IMR-90 (cell line): ENCODE results near the gene DRD2. TPM values are rescaled to one million over a fixed set of nuclear protein-coding genes. Genes with fewer than 3 reads are reported as not detected.

Source experiments
- ATAC-seq: fragments of 200-7000 bp; cut with Tn5 transposase; 2 replicates; pipeline ENCODE4 v1.9.1; 2020; ENCODE audit warnings: low read depth, mild to moderate bottlenecking, moderate library complexity
- BruUV-seq: library from RNA; stranded (reverse); fragments of 400-500 nt; replicated peaks from 2 replicates; lab custom pipeline; 2021; lab: Mats Ljungman, UMichigan
- CTCF ChIA-PET: fragments of 300-600 bp; formaldehyde crosslinking; extraction: SDS; loops from one replicate; lab custom pipeline; 2021; ENCODE audit warnings: antibody characterized with exemption; lab: Yijun Ruan, JAX
- POLR2A ChIA-PET: fragments of 300-600 bp; sonication (Branson Sonifier 250); formaldehyde crosslinking; loops from one replicate; lab custom pipeline; 2022; ENCODE audit warnings: antibody characterized with exemption; ENCODE audit not compliant: unreplicated experiment; lab: Charles Lee
- DNase-seq: peaks from one replicate; pipeline ENCODE4 v3.0.0; 2013
- H2AFZ ChIP-seq: replicated peaks from 2 replicates; pipeline ENCODE3; 2013; ENCODE audit warnings: low read length, mild to moderate bottlenecking; ENCODE audit not compliant: poor library complexity
- H2AK5ac ChIP-seq: 2 replicates; pipeline ENCODE4 v1.6.1; 2013; ENCODE audit warnings: low read depth, low read length, inconsistent platforms
- H2AK9ac ChIP-seq: replicated peaks from 2 replicates; pipeline ENCODE3; 2013; ENCODE audit warnings: mild to moderate bottlenecking, low read depth, low read length, moderate library complexity; ENCODE audit not compliant: poor library complexity
- H2BK120ac ChIP-seq: 2 replicates; pipeline ENCODE4 v1.6.1; 2013; ENCODE audit warnings: low read depth, low read length, inconsistent platforms
- H2BK15ac ChIP-seq: 3 replicates; pipeline ENCODE4 v1.6.1; 2013; ENCODE audit warnings: low read depth, low read length, inconsistent platforms
- H2BK20ac ChIP-seq: 2 replicates; pipeline ENCODE4 v1.6.1; 2013; ENCODE audit warnings: low read depth, mild to moderate bottlenecking, inconsistent platforms, low read length, moderate library complexity
- H2BK5ac ChIP-seq: 2 replicates; pipeline ENCODE4 v1.6.1; 2013; ENCODE audit warnings: mild to moderate bottlenecking, low read depth, low read length, inconsistent platforms; ENCODE audit not compliant: poor library complexity, severe bottlenecking
- H3K14ac ChIP-seq: replicated peaks from 2 replicates; pipeline ENCODE4 v1.6.1; 2013; ENCODE audit warnings: low read depth, low read length, inconsistent platforms
- H3K18ac ChIP-seq: 2 replicates; pipeline ENCODE4 v1.6.1; 2013; ENCODE audit warnings: low read depth, low read length, control low read depth
- H3K23ac ChIP-seq: 2 replicates; pipeline ENCODE4 v1.6.1; 2013; ENCODE audit warnings: low read depth, low read length, inconsistent platforms
- H3K27ac ChIP-seq: 2 replicates; pipeline ENCODE4 v1.5.1; 2013; ENCODE audit warnings: mild to moderate bottlenecking, control low read depth, low read length; ENCODE audit not compliant: insufficient read depth
- H3K27me3 ChIP-seq: 2 replicates; pipeline ENCODE4 v1.6.1; 2013; ENCODE audit warnings: low read length; ENCODE audit not compliant: control insufficient read depth, insufficient read depth
- H3K36me3 ChIP-seq: 2 replicates; pipeline ENCODE4 v1.6.1; 2013; ENCODE audit warnings: low read length, mixed read lengths; ENCODE audit not compliant: control insufficient read depth, insufficient read depth
- H3K4ac ChIP-seq: 2 replicates; pipeline ENCODE4 v1.6.1; 2013; ENCODE audit warnings: low read depth, low read length, inconsistent platforms
- H3K4me1 ChIP-seq: 2 replicates; pipeline ENCODE4 v1.6.1; 2013; ENCODE audit warnings: low read length, mixed read lengths; ENCODE audit not compliant: control insufficient read depth, insufficient read depth
- H3K4me2 ChIP-seq: 2 replicates; pipeline ENCODE4 v1.6.1; 2013; ENCODE audit warnings: low read depth, mild to moderate bottlenecking, control low read depth, low read length, moderate library complexity
- H3K4me3 ChIP-seq: 2 replicates; pipeline ENCODE4 v1.5.1; 2013; ENCODE audit warnings: low read depth, mild to moderate bottlenecking, control low read depth, low read length, moderate library complexity; ENCODE audit not compliant: insufficient read depth
- H3K56ac ChIP-seq: 2 replicates; pipeline ENCODE4 v1.6.1; 2013; ENCODE audit warnings: low read length, inconsistent platforms; ENCODE audit not compliant: insufficient read depth; ENCODE audit errors: extremely low read depth
- H3K79me1 ChIP-seq, 2 experiments: 2 replicates each; pipeline ENCODE4 v1.6.1; 2013; ENCODE audit warnings: low read length in 2 of 2, inconsistent platforms in 1 of 2, low read depth in 1 of 2
- H3K9ac ChIP-seq: 2 replicates; pipeline ENCODE4 v1.6.1; 2013; ENCODE audit warnings: low read depth, low read length, control low read depth
- H3K9me1 ChIP-seq: 2 replicates; pipeline ENCODE4 v1.6.1; 2013; ENCODE audit warnings: low read length, inconsistent platforms; ENCODE audit not compliant: insufficient read depth
- H3K9me3 ChIP-seq: 2 replicates; pipeline ENCODE4 v1.6.1; 2013; ENCODE audit warnings: low read length; ENCODE audit not compliant: control insufficient read depth, insufficient read depth
- H4K20me1 ChIP-seq: 2 replicates; pipeline ENCODE4 v1.6.1; 2013; ENCODE audit warnings: low read length, inconsistent platforms; ENCODE audit not compliant: insufficient read depth
- H4K5ac ChIP-seq: 2 replicates; pipeline ENCODE4 v1.6.1; 2013; ENCODE audit warnings: mild to moderate bottlenecking, low read depth, low read length, control low read depth
- H4K8ac ChIP-seq, 2 experiments: 2 replicates each; pipeline ENCODE4 v1.6.1; 2013; ENCODE audit warnings: low read depth in 2 of 2, low read length in 2 of 2, control low read depth in 1 of 2, inconsistent platforms in 1 of 2
- H4K91ac ChIP-seq: 2 replicates; pipeline ENCODE4 v1.6.1; 2013; ENCODE audit warnings: low read depth, low read length, inconsistent platforms; ENCODE audit not compliant: insufficient read depth
- BHLHE40 ChIP-seq: fragments of 150-350 bp; IDR thresholded peaks from 2 replicates; pipeline ENCODE4 v1.6.1; 2016; ENCODE audit warnings: mild to moderate bottlenecking, low read depth, low read length
- WGBS, 2 experiments: methylation state at CpG; one replicate each; pipeline versions ENCODE4 v1.1.5 to v1.1.7; 2013; ENCODE audit warnings: missing lambda C conversion rate in 2 of 2; ENCODE audit not compliant: insufficient read length in 1 of 2; ENCODE audit errors: extremely low coverage in 2 of 2; 5-methylcytosine and 5-hydroxymethylcytosine counted together
- dilution Hi-C: fragments of 300-500 bp; cut with HindIII; formaldehyde crosslinking; loops from one replicate; pipeline ENCODE4 v1.14.3; 2018; ENCODE audit warnings: low sequenced_read_pairs; ENCODE audit not compliant: unreplicated experiment
- in situ Hi-C: fragments of 300-500 bp; cut with MboI; formaldehyde crosslinking; loops from 3 replicates; pipeline ENCODE4 v1.14.3; 2019; ENCODE audit warnings: low sequenced_read_pairs, inconsistent platforms, mixed read lengths
- intact Hi-C: fragments of 100-400 bp; cut with micrococcal nuclease; formaldehyde crosslinking; loops from 2 replicates; pipeline ENCODE4 v1.10.0; 2022
- polyA plus RNA-seq, 3 experiments: library from polyadenylated mRNA; depleted of rRNA; stranded (reverse); fragments of >200 nt; gene quantifications; 2 replicates each; pipeline ENCODE4 v1.2.3, GENCODE V29; 2012; ENCODE audit warnings: low replicate concordance in 1 of 3
- total RNA-seq: library from RNA; depleted of rRNA; stranded (reverse); fragments of >200 nt; gene quantifications from 2 replicates; pipeline ENCODE4 v1.2.3, GENCODE V29; 2012
- TF ChIP-seq, protein P1 (sequence below): conservative IDR thresholded peaks from 2 replicates; pipeline ENCODE4 v1.5.1; 2012; ENCODE audit warnings: mild to moderate bottlenecking, low read depth, low read length, improper control_type of control experiment

The DRD2 gene
- total and polyA plus RNA-seq, 2 of the 4 experiments (the other 2 are of a cell fraction), result not detected

GRCh38 chr11:113372309-113372708, 102.9 kb downstream of the DRD2 start:
- intact Hi-C loops (no loop called here), dilution Hi-C loops (no loop called here), in situ Hi-C loops (no loop called here)
- H2BK120ac ChIP-seq, result no peak overlapping the region
- no peak overlapping the region for H2BK5ac ChIP-seq
- ChIA-PET CTCF (no interaction called here), POLR2A (no interaction called here)
- no peak overlapping the region for H3K27ac ChIP-seq
- no peak overlapping the region for H3K4me3 ChIP-seq
- no peak overlapping the region for H3K4ac ChIP-seq
- no peaks in the 10 kb centered on the region for H3K36me3 ChIP-seq
- DNase-seq (peak; percentile 38), ATAC-seq (no peak; the same call in 1 of the 2 replicates)
- no CpG with 5 or more reads among the region's 4 CpGs for WGBS, 2 experiments
- H3K14ac ChIP-seq, result 0 out of 2 replicates have a peak overlapping the region, but pooled peaks have one; percentile 9
- H3K18ac ChIP-seq, result no peak overlapping the region
- H3K79me1 ChIP-seq, result no peaks in the 10 kb centered on the region
- no peak overlapping the region for H3K56ac ChIP-seq
- no peak overlapping the region for H4K5ac ChIP-seq
- H4K20me1 ChIP-seq, result no peaks in the 10 kb centered on the region
- H4K91ac ChIP-seq, result no peak overlapping the region
- H3K4me1 ChIP-seq, result no peaks in the 10 kb centered on the region
- H4K8ac ChIP-seq, result no peak overlapping the region
- no peaks in the 10 kb centered on the region for H3K9me3 ChIP-seq
- no peak overlapping the region for H2AFZ ChIP-seq
- H2BK20ac ChIP-seq, result no peak overlapping the region
- H2AK9ac ChIP-seq, result no peak overlapping the region
- no peak overlapping the region for H3K23ac ChIP-seq
- H2AK5ac ChIP-seq, result no peak overlapping the region
- H3K27me3 ChIP-seq, result peaks cover 2% of the 10 kb centered on the region; the same call in 1 of the 2 replicates
- no TSS peak for BruUV-seq
- TF ChIP-seq BHLHE40, result no peak
- TF ChIP-seq, protein P1, sequence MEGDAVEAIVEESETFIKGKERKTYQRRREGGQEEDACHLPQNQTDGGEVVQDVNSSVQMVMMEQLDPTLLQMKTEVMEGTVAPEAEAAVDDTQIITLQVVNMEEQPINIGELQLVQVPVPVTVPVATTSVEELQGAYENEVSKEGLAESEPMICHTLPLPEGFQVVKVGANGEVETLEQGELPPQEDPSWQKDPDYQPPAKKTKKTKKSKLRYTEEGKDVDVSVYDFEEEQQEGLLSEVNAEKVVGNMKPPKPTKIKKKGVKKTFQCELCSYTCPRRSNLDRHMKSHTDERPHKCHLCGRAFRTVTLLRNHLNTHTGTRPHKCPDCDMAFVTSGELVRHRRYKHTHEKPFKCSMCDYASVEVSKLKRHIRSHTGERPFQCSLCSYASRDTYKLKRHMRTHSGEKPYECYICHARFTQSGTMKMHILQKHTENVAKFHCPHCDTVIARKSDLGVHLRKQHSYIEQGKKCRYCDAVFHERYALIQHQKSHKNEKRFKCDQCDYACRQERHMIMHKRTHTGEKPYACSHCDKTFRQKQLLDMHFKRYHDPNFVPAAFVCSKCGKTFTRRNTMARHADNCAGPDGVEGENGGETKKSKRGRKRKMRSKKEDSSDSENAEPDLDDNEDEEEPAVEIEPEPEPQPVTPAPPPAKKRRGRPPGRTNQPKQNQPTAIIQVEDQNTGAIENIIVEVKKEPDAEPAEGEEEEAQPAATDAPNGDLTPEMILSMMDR, result peak; percentile 17; the same call in 1 of the 2 replicates
- H3K9ac ChIP-seq, result no peak overlapping the region
- H3K9me1 ChIP-seq, result no peaks in the 10 kb centered on the region
- H3K4me2 ChIP-seq, result no peak overlapping the region
- no peak overlapping the region for H2BK15ac ChIP-seq
